Measurements from ENCODE around the gene COG5. TPM values are rescaled to one million over a fixed set of nuclear protein-coding genes. Genes with fewer than 3 reads are reported as not detected.
A peak's percentile ranks its signal among the peaks of the same experiment; 100 is the strongest.

Gene COG5
- total RNA-seq, 1 donor from 2014 or later = 55.2 TPM

GRCh38 chr7:107196834-107197610, 366.7 kb downstream of the COG5 start:
- H3K4me3 ChIP-seq = no peak overlapping the region
- TF ChIP-seq CTCF (IDR thresholded peaks at IDR 0.05) (no peak), POLR2A (IDR thresholded peaks at IDR 0.05) (no peak), POLR2AphosphoS5 (IDR thresholded peaks at IDR 0.05; ENCODE audit: insufficient read depth in 1 of 2, low read depth in 1 of 2) (no peak)
- intact Hi-C loops (cut with DNase I) = no loop called here
- H3K4me1 ChIP-seq = no peaks in the 10 kb centered on the region
- no peak overlapping the region for H3K27ac ChIP-seq
- no peaks in the 10 kb centered on the region for H3K9me3 ChIP-seq
- peaks cover 0 to 65% of the 10 kb centered on the region in 2 donors for H3K36me3 ChIP-seq
- DNase-seq (ENCODE audit: extremely low spot score in 2 of 2) = no peak
- no peaks in the 10 kb centered on the region for H3K27me3 ChIP-seq

DNA sequence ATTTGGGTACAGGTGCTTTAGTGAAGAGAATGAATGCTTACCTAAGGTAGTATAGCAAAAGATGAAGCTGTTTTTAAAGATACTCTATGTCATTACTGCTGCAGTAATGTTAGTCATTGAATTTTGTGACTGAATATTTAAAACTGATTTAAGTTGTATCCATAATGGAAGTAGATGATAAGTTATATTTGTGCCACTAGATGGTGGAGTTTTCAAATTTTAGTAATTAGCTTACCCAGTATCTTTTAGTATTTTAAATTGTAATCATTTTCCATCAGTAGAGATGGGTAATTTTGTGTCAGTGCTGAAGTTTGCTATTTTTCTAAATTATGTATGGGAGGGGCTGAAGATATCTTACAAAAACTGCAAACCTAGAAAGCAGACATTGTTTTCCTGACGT, 369.7 kb downstream of the COG5 start:
- no peak for TF ChIP-seq POLR2AphosphoS5 (IDR thresholded peaks at IDR 0.05; ENCODE audit: insufficient read depth in 1 of 2, low read depth in 1 of 2)
- TF ChIP-seq CTCF (IDR thresholded peaks at IDR 0.05) = peak in 1 of 3 experiments; percentile 7
- Histone ChIP-seq H3K9me3 (no peaks in the 10 kb centered on the region), H3K4me3 (no peak overlapping the region), H3K27ac (no peak overlapping the region), H3K36me3 (peaks cover 0 to 63% of the 10 kb centered on the region in 2 donors), H3K4me1 (no peaks in the 10 kb centered on the region), H3K27me3 (no peaks in the 10 kb centered on the region)
- DNase-seq (ENCODE audit: extremely low spot score in 2 of 2) = no peak
- intact Hi-C loops (cut with DNase I) = no loop called here

DNA sequence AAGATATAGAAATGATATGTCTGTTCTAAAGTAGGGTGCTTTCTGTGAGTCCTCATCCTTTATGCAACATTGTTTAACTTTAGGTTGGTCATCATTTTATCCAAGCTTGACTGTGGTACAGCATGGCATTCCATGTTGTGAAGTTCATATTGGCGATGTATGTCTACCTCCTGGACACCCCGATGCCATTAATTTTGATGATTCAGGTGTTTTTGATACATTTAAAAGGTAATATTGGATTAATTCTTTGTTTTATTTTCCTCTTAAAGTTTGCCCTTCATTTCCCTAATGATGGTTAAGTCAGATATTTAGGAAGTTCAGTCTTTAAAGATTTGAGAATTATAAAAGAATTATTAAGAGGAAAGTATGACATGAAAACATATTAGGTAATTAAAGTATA, 373.6 kb downstream of the COG5 start:
- Histone ChIP-seq H3K9me3 (no peaks in the 10 kb centered on the region), H3K36me3 (peaks cover 0 to 60% of the 10 kb centered on the region in 2 donors), H3K4me1 (no peaks in the 10 kb centered on the region), H3K27me3 (no peaks in the 10 kb centered on the region), H3K27ac (no peak overlapping the region), H3K4me3 (no peak overlapping the region)
- intact Hi-C loops (cut with DNase I) = no loop called here
- DNase-seq (ENCODE audit: extremely low spot score in 2 of 2) = no peak
- TF ChIP-seq CTCF (IDR thresholded peaks at IDR 0.05) = no peak
- TF ChIP-seq POLR2AphosphoS5 (IDR thresholded peaks at IDR 0.05; ENCODE audit: insufficient read depth in 1 of 2, low read depth in 1 of 2) = no peak

DNA sequence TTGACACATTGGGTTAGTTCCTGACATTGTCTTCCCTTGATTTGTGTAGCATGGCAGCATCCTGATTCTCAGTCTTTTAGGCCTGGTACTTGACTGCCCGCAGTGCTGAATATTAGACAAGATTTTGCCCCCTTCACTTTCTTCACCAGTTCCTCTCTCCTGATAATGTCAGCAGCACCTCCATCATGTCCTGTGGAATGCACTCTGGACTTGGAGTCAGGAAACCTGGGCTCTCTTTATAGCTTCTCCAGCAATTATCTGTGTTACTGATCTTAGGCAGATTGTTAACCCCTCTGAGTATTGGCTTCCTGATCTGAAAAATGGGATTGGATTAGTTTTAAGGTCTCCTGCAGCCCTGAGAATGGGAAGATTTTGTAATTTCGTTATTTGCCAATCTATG, 375.9 kb downstream of the COG5 start:
- Histone ChIP-seq H3K9me3 (no peaks in the 10 kb centered on the region), H3K27me3 (no peaks in the 10 kb centered on the region), H3K36me3 (peaks cover 0 to 64% of the 10 kb centered on the region in 2 donors), H3K27ac (no peak overlapping the region), H3K4me1 (peaks cover 5% of the 10 kb centered on the region), H3K4me3 (no peak overlapping the region)
- intact Hi-C loops (cut with DNase I) = no loop called here
- DNase-seq (ENCODE audit: extremely low spot score in 2 of 2) = no peak
- TF ChIP-seq POLR2A (IDR thresholded peaks at IDR 0.05) (no peak), CTCF (IDR thresholded peaks at IDR 0.05) (no peak), POLR2AphosphoS5 (IDR thresholded peaks at IDR 0.05; ENCODE audit: insufficient read depth in 1 of 2, low read depth in 1 of 2) (no peak)

DNA sequence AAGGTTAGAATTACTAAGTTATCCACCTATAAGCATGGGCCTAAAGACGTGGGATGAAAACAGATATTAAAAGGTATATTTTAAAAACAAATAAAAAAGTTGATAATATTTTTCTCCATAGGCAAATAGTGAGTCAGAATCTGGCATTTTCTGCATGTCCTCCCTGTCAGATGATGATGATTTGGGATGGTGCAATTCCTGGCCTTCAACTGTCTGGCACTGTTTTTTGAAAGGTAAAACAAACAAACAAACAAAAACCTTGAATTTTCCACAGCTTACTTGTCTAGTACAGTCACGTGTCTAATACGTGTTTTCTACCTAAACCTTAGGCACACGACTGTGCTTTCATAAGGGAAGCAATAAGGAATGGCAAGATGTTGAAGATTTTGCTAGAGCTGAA, 377.5 kb downstream of the COG5 start:
- Histone ChIP-seq H3K27me3 (no peaks in the 10 kb centered on the region), H3K4me1 (peaks cover 19% of the 10 kb centered on the region), H3K27ac (no peak overlapping the region), H3K36me3 (peaks cover 0 to 67% of the 10 kb centered on the region in 2 donors), H3K9me3 (no peaks in the 10 kb centered on the region), H3K4me3 (no peak overlapping the region)
- intact Hi-C loops (cut with DNase I) = no loop called here
- DNase-seq (ENCODE audit: extremely low spot score in 2 of 2) = no peak
- TF ChIP-seq CTCF (IDR thresholded peaks at IDR 0.05) (no peak), POLR2A (IDR thresholded peaks at IDR 0.05) (no peak), POLR2AphosphoS5 (IDR thresholded peaks at IDR 0.05; ENCODE audit: insufficient read depth in 1 of 2, low read depth in 1 of 2) (no peak)
